ENCODE data around the gene AHSA1.
A peak's percentile ranks its signal among the peaks of the same experiment; 100 is the strongest.

The AHSA1 gene

GRCh38 chr14:77458249-77458950 is 507 bp downstream of the AHSA1 start:
- Mint-ChIP-seq H3K27ac (peak overlapping the region; percentile 100), H3K36me3 (peaks cover 21% of the 10 kb centered on the region), H3K4me3 (peak overlapping the region; percentile 100), H3K9me3 (no peaks in the 10 kb centered on the region), H3K27me3 (no peaks in the 10 kb centered on the region), H3K4me1 (peaks cover 50% of the 10 kb centered on the region)

- Mint-ChIP-seq H3K4me1 (peaks cover 50% of the 10 kb centered on the region), H3K27me3 (no peaks in the 10 kb centered on the region), H3K9me3 (no peaks in the 10 kb centered on the region), H3K36me3 (peaks cover 21% of the 10 kb centered on the region), H3K4me3 (peak overlapping the region; percentile 100), H3K27ac (peak overlapping the region; percentile 96)
Observed at GRCh38 chr14:77459072-77459723, 1.3 kb downstream of the AHSA1 start.

GRCh38 chr14:77467801-77468200 is 9.9 kb downstream of the AHSA1 start:
- Mint-ChIP-seq H3K9me3 (no peaks in the 10 kb centered on the region), H3K4me3 (no peak overlapping the region), H3K27me3 (no peaks in the 10 kb centered on the region), H3K4me1 (no peaks in the 10 kb centered on the region), H3K36me3 (peaks cover 20% of the 10 kb centered on the region), H3K27ac (no peak overlapping the region)

DNA sequence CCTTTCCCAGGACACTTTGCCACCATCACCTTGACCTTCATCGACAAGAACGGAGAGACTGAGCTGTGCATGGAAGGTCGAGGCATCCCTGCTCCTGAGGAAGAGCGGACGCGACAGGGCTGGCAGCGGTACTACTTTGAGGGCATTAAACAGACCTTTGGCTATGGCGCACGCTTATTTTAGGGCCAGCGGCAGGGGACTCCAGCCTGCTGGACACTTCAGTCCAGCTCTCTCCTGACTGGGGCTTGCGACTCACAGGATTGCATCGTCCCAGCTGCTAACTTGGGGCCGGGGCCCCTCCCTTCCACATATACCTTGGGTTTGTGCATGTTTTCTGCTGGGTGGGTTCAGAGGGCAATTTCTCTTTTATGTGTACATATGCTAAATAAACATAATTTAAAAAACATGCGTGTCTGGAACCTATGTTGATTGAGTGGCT is 11.2 kb downstream of the AHSA1 start:
- Mint-ChIP-seq H3K9me3 (no peaks in the 10 kb centered on the region), H3K4me1 (no peaks in the 10 kb centered on the region), H3K4me3 (no peak overlapping the region), H3K36me3 (peaks cover 20% of the 10 kb centered on the region), H3K27me3 (no peaks in the 10 kb centered on the region), H3K27ac (no peak overlapping the region)

DNA sequence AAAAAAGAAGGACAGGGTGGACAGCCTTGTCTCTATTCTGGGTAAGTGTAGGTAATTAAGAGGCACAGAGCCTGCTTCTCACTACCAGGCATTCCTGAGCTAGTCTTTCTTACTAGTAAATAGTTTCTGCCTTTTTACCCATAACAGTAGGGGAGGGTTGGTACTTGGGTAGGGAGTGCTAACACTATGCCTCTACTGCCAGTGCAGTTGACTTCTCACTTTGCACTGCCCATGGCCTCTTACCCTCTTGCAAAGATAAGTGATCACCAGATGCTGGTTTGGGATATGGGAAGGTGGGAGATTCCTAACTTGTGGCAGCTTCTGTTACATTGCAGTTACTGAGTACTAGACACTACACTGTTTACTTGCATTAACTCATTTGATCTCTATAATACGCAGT is 11.6 kb downstream of the AHSA1 start:
- no peaks in the 10 kb centered on the region for H3K9me3 Mint-ChIP-seq
- H3K4me3 Mint-ChIP-seq, result no peak overlapping the region
- H3K27me3 Mint-ChIP-seq, result no peaks in the 10 kb centered on the region
- peaks cover 20% of the 10 kb centered on the region for H3K36me3 Mint-ChIP-seq
- no peak overlapping the region for H3K27ac Mint-ChIP-seq
- H3K4me1 Mint-ChIP-seq, result no peaks in the 10 kb centered on the region

DNA sequence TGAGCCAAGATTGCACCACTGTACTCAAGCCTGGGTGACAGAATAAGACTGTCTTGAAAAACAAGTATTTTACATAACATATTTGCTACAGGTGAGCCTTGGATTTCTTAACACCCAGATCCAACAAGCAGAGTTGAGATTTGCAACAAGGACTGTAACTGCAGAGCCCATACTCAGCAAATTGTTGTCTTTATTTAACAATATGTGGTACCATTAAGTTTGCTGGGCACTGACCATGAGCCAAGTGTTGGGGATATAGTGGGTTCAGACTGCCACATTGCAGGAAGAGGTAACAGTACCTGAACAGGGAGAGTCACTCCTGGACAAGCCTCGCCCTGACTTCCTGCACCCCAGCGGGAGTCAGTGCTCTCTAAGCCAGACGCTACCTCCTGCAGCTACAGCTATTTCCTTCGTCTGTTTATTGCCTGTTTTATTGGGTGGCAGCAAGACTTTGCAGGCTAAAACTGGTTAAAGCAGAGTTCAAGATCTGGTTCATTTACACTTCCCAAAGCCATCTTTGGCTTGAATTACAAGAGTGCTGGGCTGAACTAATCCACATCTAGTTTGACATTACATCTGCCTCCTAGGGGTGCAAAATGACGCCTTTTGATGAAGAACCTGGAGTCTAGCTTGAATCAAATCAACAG is 12.5 kb downstream of the AHSA1 start:
- Mint-ChIP-seq H3K27ac (no peak overlapping the region), H3K36me3 (peaks cover 14% of the 10 kb centered on the region), H3K27me3 (no peaks in the 10 kb centered on the region), H3K4me1 (no peaks in the 10 kb centered on the region), H3K4me3 (no peak overlapping the region), H3K9me3 (no peaks in the 10 kb centered on the region)

DNA sequence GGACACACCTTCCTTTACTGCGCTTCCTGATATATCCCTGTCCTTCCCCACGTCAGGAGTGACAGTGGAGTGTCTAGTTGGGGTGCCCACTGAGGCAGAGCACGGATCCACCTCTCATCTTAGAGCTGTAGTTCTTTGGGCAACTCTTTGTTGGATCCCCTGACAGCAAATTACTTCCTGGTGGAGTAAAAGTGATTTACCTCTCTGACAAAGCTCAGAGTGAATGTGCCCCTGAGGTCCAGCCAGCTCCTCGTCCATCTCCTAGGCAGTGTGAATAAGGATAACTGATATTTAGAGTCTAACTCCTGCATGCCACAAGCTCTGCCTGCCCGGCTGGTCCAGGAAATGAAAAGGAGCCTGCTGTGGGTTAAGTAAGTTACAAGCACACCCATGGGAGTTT is 16.0 kb downstream of the AHSA1 start:
- Mint-ChIP-seq H3K4me3 (no peak overlapping the region), H3K4me1 (no peaks in the 10 kb centered on the region), H3K27me3 (no peaks in the 10 kb centered on the region), H3K9me3 (no peaks in the 10 kb centered on the region), H3K36me3 (peaks cover 5% of the 10 kb centered on the region), H3K27ac (no peak overlapping the region)

GRCh38 chr14:77474479-77475177 is 16.7 kb downstream of the AHSA1 start:
- Mint-ChIP-seq H3K36me3 (no peaks in the 10 kb centered on the region), H3K27ac (no peak overlapping the region), H3K9me3 (no peaks in the 10 kb centered on the region), H3K27me3 (no peaks in the 10 kb centered on the region), H3K4me3 (no peak overlapping the region), H3K4me1 (no peaks in the 10 kb centered on the region)

DNA sequence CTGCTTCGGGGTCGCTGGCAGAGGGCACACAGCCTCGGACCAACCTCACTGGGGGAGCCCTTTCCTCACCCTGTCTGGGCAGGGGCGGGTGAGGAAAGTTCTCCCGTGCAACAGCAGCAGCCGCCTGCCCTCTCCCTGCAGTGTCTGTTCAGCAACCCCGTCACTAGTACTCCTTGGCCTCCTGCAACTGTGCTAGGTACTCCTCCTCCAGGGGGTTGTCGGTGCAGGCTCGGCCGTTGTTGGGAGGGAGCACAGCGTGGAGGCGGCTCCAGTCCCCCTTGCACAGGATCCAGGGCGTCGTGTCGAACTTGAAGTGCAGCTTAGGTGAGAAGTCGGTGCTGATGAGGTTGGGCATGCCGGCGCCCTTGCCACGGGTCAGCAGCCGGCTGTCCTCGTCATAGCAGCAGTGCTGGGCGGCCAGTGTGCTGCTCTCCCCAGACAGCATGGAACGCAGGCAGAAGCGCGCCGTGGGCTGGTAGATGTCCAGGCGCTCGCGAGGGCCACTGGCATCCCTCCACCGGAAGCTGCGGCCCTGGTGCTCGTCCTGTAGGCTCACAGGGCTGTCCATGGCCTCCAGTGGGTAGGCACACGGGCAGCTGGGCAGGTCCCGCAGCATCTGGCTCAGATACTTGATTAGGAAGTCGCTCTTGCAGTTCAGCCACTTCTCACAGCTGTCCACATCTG is 17.7 kb downstream of the AHSA1 start:
- no peaks in the 10 kb centered on the region for H3K27me3 Mint-ChIP-seq
- no peaks in the 10 kb centered on the region for H3K4me1 Mint-ChIP-seq
- H3K9me3 Mint-ChIP-seq, result no peaks in the 10 kb centered on the region
- H3K4me3 Mint-ChIP-seq, result no peak overlapping the region
- H3K36me3 Mint-ChIP-seq, result no peaks in the 10 kb centered on the region
- no peak overlapping the region for H3K27ac Mint-ChIP-seq

DNA sequence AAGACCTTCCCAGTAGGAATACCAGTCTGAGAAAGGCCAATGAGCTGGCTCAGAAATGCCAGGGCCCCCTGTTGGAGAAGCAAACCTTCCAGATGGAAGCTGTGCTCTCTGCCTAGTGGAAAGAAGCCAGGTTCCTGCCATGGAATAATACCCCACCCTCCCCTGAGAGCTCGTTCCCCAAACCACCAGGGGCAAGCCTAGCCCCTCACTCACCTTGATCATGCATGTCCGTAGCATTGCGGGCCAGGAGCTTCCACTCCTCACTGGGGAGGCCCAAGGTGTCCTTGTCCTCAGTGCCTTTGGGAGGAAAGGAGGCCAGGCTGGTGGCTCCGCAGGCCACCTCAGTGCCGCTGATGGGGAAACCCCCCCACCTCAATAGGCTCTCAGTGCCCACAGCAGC is 20.1 kb downstream of the AHSA1 start:
- no peak overlapping the region for H3K27ac Mint-ChIP-seq
- no peak overlapping the region for H3K4me3 Mint-ChIP-seq
- no peaks in the 10 kb centered on the region for H3K4me1 Mint-ChIP-seq
- H3K27me3 Mint-ChIP-seq, result no peaks in the 10 kb centered on the region
- no peaks in the 10 kb centered on the region for H3K36me3 Mint-ChIP-seq
- H3K9me3 Mint-ChIP-seq, result no peaks in the 10 kb centered on the region

DNA sequence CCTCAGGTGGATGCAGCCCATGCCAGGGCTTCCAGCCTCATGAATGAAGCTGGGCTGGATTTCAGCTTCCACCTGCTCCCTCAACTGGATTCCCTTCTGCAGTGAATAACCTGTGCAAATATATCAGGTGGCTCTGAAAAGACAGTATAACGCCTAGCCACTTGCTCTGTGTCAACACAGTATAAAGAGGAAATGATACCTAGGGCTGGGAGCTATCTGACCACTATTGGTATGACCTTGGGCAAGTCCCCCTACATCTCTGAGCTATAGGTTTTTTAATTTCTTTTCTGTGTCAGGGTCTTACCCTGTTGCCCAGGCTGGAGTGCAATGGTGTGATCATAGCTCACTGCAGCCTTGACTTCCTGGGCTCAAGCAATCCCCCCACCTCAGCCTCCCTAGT is 20.9 kb downstream of the AHSA1 start:
- no peaks in the 10 kb centered on the region for H3K9me3 Mint-ChIP-seq
- no peaks in the 10 kb centered on the region for H3K36me3 Mint-ChIP-seq
- no peaks in the 10 kb centered on the region for H3K4me1 Mint-ChIP-seq
- H3K4me3 Mint-ChIP-seq, result no peak overlapping the region
- H3K27me3 Mint-ChIP-seq, result no peaks in the 10 kb centered on the region
- no peak overlapping the region for H3K27ac Mint-ChIP-seq

GRCh38 chr14:77482422-77482821 is 24.5 kb downstream of the AHSA1 start:
- no peak overlapping the region for H3K4me3 Mint-ChIP-seq
- H3K36me3 Mint-ChIP-seq, result no peaks in the 10 kb centered on the region
- H3K27ac Mint-ChIP-seq, result peak overlapping the region; percentile 76
- H3K4me1 Mint-ChIP-seq, result no peaks in the 10 kb centered on the region
- H3K27me3 Mint-ChIP-seq, result no peaks in the 10 kb centered on the region
- no peaks in the 10 kb centered on the region for H3K9me3 Mint-ChIP-seq

- Mint-ChIP-seq H3K9me3 (no peaks in the 10 kb centered on the region), H3K27ac (no peak overlapping the region), H3K4me1 (no peaks in the 10 kb centered on the region), H3K36me3 (no peaks in the 10 kb centered on the region), H3K27me3 (no peaks in the 10 kb centered on the region), H3K4me3 (no peak overlapping the region)
Observed at GRCh38 chr14:77485256-77485655, 27.4 kb downstream of the AHSA1 start.

GRCh38 chr14:77485901-77486678 is 28.2 kb downstream of the AHSA1 start:
- Mint-ChIP-seq H3K9me3 (no peaks in the 10 kb centered on the region), H3K36me3 (no peaks in the 10 kb centered on the region), H3K4me1 (no peaks in the 10 kb centered on the region), H3K4me3 (no peak overlapping the region), H3K27me3 (no peaks in the 10 kb centered on the region), H3K27ac (no peak overlapping the region)

DNA sequence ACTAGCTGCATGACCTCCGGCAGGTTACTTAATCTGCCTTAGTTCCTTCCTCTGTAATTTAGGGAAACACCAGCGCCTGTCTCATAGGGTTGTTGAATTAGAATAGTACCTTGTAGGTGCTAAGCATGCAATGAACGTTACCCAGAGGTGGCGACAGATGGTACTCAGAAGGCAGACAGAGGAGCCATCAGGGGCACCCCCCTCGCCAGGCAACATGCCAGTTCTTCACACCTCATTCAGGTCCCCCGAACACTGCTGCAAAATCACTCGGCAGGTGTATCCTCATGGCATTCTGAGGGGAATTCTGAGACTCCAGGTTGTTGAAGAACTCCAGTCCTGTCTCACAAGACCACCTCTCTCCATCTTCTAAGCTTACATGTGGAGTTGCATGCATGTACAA is 30.7 kb downstream of the AHSA1 start:
- Mint-ChIP-seq H3K36me3 (no peaks in the 10 kb centered on the region), H3K27me3 (no peaks in the 10 kb centered on the region), H3K9me3 (no peaks in the 10 kb centered on the region), H3K4me3 (no peak overlapping the region), H3K4me1 (no peaks in the 10 kb centered on the region), H3K27ac (no peak overlapping the region)
